Endodermal cell (in vitro differentiated cells): Measurements from ENCODE around the gene TMEM100. TPM values are rescaled to one million over a fixed set of nuclear protein-coding genes. Genes with fewer than 3 reads are reported as not detected.

Source experiments
- DNase-seq: peaks from one replicate; pipeline ENCODE4 v3.0.0-alpha.2; 2017
- H3K27ac ChIP-seq: 2 replicates; pipeline ENCODE4 v1.5.1; 2013; ENCODE audit warnings: mild to moderate bottlenecking, low read depth, low read length, moderate library complexity
- H3K27me3 ChIP-seq: 2 replicates; pipeline ENCODE4 v1.6.1; 2013; ENCODE audit warnings: mild to moderate bottlenecking, low read length, moderate library complexity; ENCODE audit not compliant: insufficient read depth, control insufficient read depth, poor library complexity, severe bottlenecking
- H3K36me3 ChIP-seq: 2 replicates; pipeline ENCODE4 v1.7.0; 2013; ENCODE audit warnings: mild to moderate bottlenecking, low read length, moderate library complexity; ENCODE audit not compliant: control insufficient read depth, insufficient read depth
- H3K4me1 ChIP-seq: one replicate; pipeline ENCODE4 v1.7.0; 2013; ENCODE audit warnings: low read length; ENCODE audit not compliant: control insufficient read depth, insufficient read depth
- H3K4me3 ChIP-seq: 2 replicates; pipeline ENCODE4 v1.5.1; 2013; ENCODE audit warnings: mild to moderate bottlenecking, low read length, moderate library complexity
- H3K9ac ChIP-seq: 2 replicates; pipeline ENCODE4 v1.6.1; 2013; ENCODE audit warnings: mild to moderate bottlenecking, low read length, moderate library complexity; ENCODE audit not compliant: poor library complexity, severe bottlenecking; ENCODE audit errors: extremely low read depth
- H3K9me3 ChIP-seq: 2 replicates; pipeline ENCODE4 v1.6.1; 2013; ENCODE audit warnings: mild to moderate bottlenecking, low read length, moderate library complexity; ENCODE audit not compliant: control insufficient read depth
- H3K27ac Mint-ChIP-seq: 2 replicates; pipeline ENCODE4 v1.8.0; 2020; ENCODE audit warnings: mixed read lengths
- H3K27me3 Mint-ChIP-seq: 2 replicates; pipeline ENCODE4 v1.8.0; 2021; ENCODE audit warnings: mild to moderate bottlenecking, mixed read lengths; ENCODE audit not compliant: insufficient read depth
- H3K36me3 Mint-ChIP-seq: 2 replicates; pipeline ENCODE4 v1.8.0; 2020; ENCODE audit warnings: low read depth, mixed read lengths
- H3K4me1 Mint-ChIP-seq: 2 replicates; pipeline ENCODE4 v1.8.0; 2020; ENCODE audit warnings: mixed read lengths
- H3K4me3 Mint-ChIP-seq: 2 replicates; pipeline ENCODE4 v1.8.0; 2020; ENCODE audit warnings: mild to moderate bottlenecking, moderate library complexity, mixed read lengths
- H3K9me3 Mint-ChIP-seq: 2 replicates; pipeline ENCODE4 v1.8.0; 2020; ENCODE audit warnings: mild to moderate bottlenecking, mixed read lengths
- WGBS, 2 experiments: methylation state at CpG; one replicate each; pipeline versions ENCODE4 v1.1.5 to v1.1.7; 2013; ENCODE audit warnings: missing lambda C conversion rate in 2 of 2, mixed read lengths in 1 of 2; ENCODE audit not compliant: insufficient coverage in 1 of 2, insufficient read length in 1 of 2; 5-methylcytosine and 5-hydroxymethylcytosine counted together
- total RNA-seq, 2 donors: library from RNA; stranded (reverse); fragmentation: NEBNext Ultra II Directional in 1 of 2; extraction: Animal tissue kit (Norgen Biotek cat#: 25700) in 1 of 2; gene quantifications; 2 replicates in 1 of 2; 3 replicates in 1 of 2; pipeline ENCODE4 v1.2.1, GENCODE V29; 2021
- TF ChIP-seq, protein P1 (sequence below): fragments of 200-600 bp; sonication (generic); conservative IDR thresholded peaks from 2 replicates; pipeline ENCODE4 v1.5.0; 2021; ENCODE audit warnings: antibody characterized with exemption, mild to moderate bottlenecking

The TMEM100 gene
- total RNA-seq, 2 donors from 2014 or later: 0.71 to 4.3 TPM

DNA sequence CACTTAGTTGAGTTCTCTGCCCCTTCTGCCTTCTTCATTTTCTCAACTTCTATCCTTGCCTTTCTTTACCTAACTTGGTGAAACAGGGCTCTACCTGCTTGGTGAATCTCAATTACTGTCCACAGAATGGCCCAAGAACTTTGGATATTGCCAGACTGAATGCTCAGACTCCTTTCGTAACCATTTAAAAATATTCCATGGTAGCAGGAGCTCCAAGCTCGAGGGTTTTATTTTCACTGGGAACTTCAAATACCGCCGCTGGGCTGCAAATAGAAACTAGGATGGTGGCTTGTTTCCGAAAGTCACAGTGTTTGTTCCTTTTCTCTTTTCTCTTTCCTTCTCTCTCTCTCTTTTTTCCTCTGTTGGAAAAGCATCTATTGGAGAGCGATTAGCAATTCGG is 13.2 kb downstream of the TMEM100 start:
- H3K36me3 Mint-ChIP-seq: no peaks in the 10 kb centered on the region
- Histone ChIP-seq H3K9ac (no peak overlapping the region), H3K36me3 (no peaks in the 10 kb centered on the region), H3K9me3 (no peaks in the 10 kb centered on the region), H3K4me3 (no peak overlapping the region), H3K27ac (no peak overlapping the region), H3K4me1 (peaks cover 5% of the 10 kb centered on the region), H3K27me3 (no peaks in the 10 kb centered on the region)
- TF ChIP-seq, protein P1, sequence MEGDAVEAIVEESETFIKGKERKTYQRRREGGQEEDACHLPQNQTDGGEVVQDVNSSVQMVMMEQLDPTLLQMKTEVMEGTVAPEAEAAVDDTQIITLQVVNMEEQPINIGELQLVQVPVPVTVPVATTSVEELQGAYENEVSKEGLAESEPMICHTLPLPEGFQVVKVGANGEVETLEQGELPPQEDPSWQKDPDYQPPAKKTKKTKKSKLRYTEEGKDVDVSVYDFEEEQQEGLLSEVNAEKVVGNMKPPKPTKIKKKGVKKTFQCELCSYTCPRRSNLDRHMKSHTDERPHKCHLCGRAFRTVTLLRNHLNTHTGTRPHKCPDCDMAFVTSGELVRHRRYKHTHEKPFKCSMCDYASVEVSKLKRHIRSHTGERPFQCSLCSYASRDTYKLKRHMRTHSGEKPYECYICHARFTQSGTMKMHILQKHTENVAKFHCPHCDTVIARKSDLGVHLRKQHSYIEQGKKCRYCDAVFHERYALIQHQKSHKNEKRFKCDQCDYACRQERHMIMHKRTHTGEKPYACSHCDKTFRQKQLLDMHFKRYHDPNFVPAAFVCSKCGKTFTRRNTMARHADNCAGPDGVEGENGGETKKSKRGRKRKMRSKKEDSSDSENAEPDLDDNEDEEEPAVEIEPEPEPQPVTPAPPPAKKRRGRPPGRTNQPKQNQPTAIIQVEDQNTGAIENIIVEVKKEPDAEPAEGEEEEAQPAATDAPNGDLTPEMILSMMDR: no peak
- no peak for DNase-seq
- H3K27ac Mint-ChIP-seq: no peak overlapping the region
- whole genome bisulfite sequencing, 2 experiments: 89 to 97% methylated on average over 5 to 7 of the region's 7 CpGs
- H3K9me3 Mint-ChIP-seq: no peaks in the 10 kb centered on the region
- no peak overlapping the region for H3K4me3 Mint-ChIP-seq
- no peaks in the 10 kb centered on the region for H3K27me3 Mint-ChIP-seq
- H3K4me1 Mint-ChIP-seq: peaks cover 28% of the 10 kb centered on the region

DNA sequence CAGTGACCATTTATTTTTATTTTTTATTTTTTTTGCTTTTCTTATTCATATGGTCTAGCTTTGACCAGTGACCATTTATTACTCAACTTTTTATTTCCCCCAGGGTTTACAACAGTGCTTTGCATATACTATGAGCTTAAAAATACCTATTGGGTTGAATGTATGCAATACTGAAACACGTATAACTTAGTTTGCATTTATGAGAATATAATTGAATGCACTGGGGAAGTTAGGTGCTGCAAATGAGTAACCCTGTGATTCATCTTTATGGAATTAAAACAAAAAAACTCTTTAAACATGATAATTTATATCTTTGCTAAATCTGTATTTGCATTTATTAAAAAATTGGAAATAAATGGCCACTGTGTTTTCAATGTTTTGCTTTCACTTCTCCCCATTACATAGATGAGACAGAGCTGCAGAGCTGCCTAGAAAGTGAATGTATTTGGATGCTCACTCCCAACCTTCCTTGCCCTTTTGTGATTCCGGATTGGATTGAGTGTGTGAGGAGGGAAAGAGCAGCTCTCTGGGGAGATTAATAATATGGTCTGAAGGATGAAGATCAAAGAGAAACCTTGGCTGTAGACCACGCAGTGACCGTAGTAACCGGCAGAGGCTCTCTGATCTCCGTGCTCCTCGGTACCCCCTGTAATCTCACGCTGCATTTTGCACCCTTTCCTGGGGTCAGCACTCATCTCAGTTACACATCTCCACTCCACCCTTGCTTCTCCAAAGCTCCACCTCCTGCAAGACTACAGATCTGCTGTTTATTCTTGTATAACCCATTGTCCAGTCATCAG is 14.3 kb downstream of the TMEM100 start:
- WGBS, 2 experiments: 82 to 83% methylated on average over 2 to 8 of the region's 8 CpGs
- peaks cover 28% of the 10 kb centered on the region for H3K4me1 Mint-ChIP-seq
- Histone ChIP-seq H3K27ac (no peak overlapping the region), H3K4me1 (peaks cover 5% of the 10 kb centered on the region), H3K4me3 (no peak overlapping the region), H3K27me3 (no peaks in the 10 kb centered on the region), H3K36me3 (no peaks in the 10 kb centered on the region), H3K9me3 (no peaks in the 10 kb centered on the region), H3K9ac (no peak overlapping the region)
- TF ChIP-seq, protein P1: no peak
- peak; percentile 46 for DNase-seq
- no peaks in the 10 kb centered on the region for H3K36me3 Mint-ChIP-seq
- no peak overlapping the region for H3K4me3 Mint-ChIP-seq
- no peaks in the 10 kb centered on the region for H3K9me3 Mint-ChIP-seq
- no peaks in the 10 kb centered on the region for H3K27me3 Mint-ChIP-seq
- no peak overlapping the region for H3K27ac Mint-ChIP-seq

DNA sequence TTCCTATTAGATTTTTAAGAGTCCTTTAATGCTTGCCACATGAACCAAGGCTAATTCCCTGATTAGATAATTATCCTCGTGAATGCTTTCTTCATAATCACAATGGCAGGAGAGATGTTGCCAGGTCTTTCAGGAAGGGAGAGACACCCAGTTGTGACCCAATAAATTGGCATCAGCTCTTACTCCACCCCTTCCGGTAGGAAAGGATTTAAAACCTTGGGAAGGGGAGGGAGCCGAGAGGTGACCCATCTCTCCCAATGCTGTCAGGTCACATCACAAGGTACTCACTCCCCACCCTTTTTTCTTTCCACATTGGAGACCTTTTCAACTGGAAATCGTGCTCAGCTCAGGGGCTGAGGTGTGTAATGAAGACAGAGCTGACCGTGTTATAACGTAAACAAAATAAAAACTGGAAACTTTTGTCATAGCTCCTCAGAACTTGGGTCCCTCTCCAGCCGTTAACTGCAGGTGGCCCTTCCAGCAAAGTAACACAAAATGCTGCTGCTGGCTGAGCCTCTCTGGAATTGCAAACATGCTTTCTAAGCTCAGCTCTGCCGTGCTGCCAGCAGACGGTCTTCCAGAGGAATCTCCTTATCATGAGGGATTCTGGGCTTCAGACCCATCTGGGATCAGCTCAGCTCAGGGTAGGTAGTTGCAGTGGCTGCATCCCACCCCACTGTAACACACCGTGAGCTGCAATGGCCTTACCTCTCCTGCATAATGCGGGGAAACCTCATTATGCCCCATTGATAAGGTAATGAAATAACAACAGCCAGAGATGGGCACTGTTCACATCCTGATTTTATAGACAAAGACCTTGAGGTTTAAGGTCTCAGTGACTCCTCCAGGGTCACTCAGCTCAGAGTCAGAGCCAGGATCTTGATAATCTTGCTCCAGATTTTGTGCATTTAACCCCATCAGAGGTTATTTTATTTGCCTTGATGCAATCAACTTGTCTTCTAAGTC is 15.6 kb downstream of the TMEM100 start:
- no peaks in the 10 kb centered on the region for H3K27me3 Mint-ChIP-seq
- 49 to 52% methylated on average over 7 to 11 of the region's 11 CpGs for WGBS, 2 experiments
- peaks cover 4% of the 10 kb centered on the region for H3K9me3 Mint-ChIP-seq
- Histone ChIP-seq H3K27ac (no peak overlapping the region), H3K27me3 (no peaks in the 10 kb centered on the region), H3K4me1 (peaks cover 5% of the 10 kb centered on the region), H3K9ac (no peak overlapping the region), H3K4me3 (no peak overlapping the region), H3K9me3 (no peaks in the 10 kb centered on the region), H3K36me3 (no peaks in the 10 kb centered on the region)
- no peaks in the 10 kb centered on the region for H3K36me3 Mint-ChIP-seq
- DNase-seq: peak; percentile 81
- H3K4me3 Mint-ChIP-seq: peak overlapping the region; percentile 9
- TF ChIP-seq, protein P1: no peak
- H3K27ac Mint-ChIP-seq: peak overlapping the region; percentile 72
- peaks cover 28% of the 10 kb centered on the region for H3K4me1 Mint-ChIP-seq
